HG02642 (cell line): ENCODE measurements around the gene RASAL3.
"Not testable (repeated sequence)": the region's sequence is repeated elsewhere in the genome, so short reads cannot be mapped to it uniquely, and the experiment has no call there.

Experiments used
- ATAC-seq: cut with Tn5 transposase; IDR thresholded peaks from one replicate; pipeline ENCODE4 v1.9.1; 2021; ENCODE audit warnings: mild to moderate bottlenecking; ENCODE audit not compliant: unreplicated experiment, poor library complexity

The RASAL3 gene

DNA sequence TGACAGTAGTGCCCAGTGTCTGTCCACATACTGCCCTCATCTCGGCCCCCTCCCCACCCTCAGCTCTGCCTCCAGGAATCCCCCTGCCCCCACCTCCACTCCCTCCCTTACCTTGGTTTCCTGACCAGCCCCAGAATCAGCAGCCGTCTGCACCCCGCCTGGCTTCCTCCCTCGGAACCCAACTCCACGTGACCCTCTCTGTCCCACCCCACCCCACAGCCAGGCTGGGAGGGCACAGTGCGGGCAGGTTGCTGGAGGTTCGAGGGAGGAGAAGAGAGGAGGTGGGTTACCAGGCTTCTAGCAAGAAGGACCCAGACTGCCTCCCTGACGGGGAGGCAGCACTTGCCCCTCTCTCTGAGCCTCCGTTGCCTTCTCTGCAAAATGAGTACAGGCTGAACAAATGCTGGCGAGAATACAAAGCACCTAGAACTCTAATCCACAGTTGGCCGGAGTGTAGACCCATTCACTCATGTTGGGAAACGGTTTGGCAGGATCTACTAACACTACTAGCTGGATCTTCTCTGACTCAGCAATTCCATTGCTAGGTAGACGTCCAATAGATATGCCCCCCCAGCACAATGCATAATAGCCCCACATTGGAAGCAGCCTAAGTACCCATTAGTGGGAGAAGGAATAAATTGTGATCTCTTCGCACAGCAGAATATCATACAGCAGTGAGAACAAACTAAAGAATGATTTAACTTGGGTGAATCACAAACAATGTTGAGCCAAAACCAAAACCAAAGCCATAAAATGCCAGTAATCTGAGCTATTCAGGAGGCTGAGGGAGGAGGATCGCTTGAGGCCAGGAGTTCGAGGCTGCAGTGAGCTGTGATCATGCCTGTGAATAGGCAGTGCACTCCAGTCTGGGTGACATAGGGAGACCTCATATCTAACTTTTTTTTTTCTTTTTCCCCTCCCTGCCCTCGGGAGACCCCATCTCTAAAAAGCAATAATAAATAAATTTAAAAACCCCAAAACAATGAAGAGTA, at the start of gene RASAL3:
RASAL3 (minus strand) TSS at position 151 of the 992 bp plus-strand sequence. CDS start 186 bp downstream, outside the sequence.
- ATAC-seq = peak; percentile 47

DNA sequence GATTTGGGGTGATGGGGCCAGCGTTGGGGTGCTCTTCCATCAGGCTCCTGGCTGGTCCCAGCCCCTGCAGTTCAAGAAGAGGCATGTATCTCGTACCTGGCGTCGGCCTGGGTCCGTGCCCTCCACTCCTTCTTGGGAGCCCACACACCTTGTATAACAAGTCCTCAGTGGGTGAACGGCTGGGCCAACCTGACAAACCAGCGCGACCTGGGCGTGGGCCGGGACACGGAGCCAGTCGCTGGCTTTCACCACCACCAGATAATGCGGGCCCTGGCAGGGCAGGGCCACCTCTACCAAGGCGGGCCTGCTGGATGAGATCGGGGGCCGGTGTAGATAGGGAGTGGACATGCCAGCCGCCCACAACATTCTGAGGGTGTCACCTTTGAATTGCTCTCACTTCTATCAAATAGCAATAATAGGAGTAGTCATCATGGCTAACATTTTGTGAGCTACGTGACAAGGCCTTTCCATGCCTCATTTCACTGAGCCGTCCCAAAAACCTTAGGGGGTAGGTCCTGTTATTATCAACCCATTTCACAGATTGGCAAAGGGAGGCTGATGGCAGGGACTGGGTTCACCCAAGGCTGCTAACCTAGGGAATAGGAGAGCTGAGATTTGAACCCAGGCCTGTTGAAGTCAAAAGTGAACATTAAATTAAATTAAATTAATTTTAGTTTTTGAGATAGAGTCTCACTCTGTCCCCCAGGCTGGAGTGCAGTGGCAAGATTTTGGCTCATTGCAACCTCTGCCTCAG, 47.5 kb upstream of the RASAL3 start:
- ATAC-seq = no peak

DNA sequence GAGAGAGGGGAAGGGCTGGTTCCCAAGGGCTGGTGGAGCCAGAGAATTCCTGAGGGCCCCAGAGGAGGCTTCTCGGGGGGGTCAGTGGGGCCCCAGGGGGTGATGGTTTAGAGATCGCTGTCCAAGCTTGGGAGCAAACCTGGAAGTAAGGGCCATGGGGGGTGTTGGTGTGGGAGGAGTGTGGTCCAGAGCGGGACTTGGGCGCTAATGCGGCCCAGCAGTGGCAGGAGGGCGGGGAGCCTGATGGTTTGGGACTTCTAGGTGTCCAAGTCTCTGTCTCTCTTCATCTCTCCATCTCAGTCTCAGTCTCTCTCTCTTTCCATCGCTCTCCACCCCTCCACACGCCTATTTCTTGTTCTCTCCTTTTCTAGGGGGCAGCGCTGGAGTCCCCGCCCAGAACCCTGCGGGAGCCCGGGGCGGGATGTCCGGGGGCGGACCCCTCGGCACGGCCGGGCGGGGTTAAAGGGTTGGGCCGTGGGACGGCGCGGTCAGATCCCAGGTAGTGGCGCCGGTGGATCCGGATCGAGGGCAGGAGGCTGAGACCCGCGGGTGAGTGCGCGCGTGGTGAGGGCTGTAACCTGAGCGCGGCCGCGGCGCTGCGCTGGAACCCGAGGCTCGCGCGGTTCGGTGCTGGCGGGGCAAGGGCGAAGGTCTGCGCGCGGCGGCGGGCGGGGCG, 43.8 kb upstream of the RASAL3 start, which contains the start of gene CYP4F22:
CYP4F22 (plus strand) TSS at position 491 of the 676 bp plus-strand sequence. CDS start 16,812 bp downstream, outside the sequence.
- ATAC-seq = no peak

DNA sequence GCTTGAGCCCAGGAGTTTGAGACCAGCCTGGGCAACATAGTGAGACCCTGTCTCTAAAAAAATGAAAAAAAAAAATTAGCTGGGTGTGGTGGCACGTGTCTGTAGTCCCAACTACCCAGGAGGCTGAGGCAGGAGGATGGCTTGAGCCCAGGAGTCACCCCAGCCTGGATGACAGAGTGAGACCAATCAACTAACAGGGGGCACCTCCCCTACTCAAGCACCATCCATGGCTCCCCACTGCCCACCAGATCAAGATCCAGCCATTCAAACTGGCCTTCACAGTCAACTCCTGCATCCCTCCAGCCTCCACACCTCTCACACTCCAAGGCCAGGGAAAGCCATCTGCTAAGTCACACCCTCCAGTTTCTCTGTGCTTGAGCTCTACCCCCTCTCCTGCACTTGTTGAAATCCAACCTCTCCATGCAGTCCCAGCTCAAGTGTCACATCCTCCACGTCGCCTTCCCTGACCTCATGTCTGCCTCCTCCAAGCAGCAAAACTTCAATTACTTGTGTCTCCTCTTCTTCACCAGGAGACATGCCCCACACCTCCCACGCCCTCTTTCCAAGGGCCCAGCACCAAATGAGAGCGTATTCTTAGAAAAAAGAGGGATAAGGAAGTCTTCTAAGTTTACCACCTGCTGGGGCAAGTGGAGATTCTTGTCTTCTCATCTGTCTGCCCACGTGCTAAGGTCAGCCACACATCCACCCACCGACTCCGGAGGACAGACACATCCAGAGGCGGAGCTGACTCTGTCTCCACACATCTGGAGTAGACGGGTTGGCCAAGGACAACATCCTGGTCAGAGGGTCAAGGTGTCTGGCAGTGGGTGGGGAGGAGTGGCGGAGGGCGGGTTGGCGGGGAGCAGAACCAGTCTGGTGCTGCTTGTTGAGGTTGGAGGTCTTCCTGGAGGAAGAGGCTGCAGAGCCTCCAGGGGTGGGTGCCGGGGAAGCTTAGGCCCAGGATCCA, 43.0 kb upstream of the RASAL3 start:
- ATAC-seq = no peak

DNA sequence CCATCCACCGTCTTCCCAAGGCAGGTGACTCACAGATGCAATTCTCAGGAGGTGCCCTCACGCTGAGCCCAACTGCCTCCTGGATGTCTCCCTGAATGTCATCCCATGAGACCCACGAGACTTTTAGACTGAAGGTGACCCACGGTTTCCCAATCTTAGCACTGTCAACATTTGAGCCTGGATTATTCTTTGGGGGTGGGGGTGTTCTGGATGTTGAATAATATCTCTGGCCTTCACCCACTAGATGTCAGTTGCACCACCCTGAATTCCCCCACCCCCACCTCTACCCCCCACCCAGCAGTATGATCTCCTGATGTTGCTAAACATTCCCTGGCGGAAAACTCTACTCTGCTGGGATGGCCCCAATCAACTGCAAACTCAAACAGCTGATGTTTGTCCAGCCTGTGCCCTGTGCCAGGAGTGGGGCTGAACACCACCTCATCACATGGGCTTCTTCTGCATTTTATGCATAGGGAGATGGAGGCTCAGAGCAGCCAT, 41.8 kb upstream of the RASAL3 start:
- no peak for ATAC-seq

DNA sequence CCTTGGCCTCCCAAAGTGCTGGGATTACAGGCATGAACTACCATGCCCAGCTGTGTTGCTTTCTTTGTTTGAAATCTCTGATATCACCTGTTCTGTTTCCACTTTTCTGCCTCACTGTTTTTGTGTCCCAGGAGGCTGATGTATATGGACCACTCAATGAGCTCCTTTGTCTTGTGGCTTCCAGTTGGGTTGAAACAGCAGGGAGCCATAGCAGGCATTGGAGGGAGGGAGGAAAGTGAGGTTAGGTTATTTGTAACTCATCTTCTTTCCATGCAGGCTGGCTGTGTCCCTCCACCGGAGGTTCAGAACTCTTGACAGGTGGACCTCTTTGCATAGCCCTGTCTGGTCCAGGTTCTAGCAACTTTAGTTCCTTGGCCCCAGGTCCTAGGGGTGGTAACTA, 37.9 kb upstream of the RASAL3 start:
- ATAC-seq = no peak

DNA sequence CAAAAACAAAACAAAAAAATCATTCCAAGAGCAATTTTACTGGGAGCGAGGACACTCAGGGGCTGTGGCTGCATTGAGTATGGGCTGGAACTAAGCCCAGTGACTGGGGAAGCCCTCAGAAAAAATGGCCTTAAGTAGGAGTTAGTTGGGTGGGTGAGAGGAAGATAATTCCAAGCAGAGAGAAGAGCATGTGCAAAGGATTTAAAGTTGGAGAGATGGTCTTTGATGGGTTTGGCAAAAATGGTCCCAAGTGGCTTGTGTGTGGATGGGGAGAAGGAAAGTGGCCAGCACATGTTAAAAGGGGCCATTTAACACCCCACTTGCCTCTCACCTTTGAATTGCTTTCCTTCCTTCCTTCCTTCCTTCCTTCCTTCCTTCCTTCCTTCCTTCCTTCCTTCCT, 37.3 kb upstream of the RASAL3 start:
- no peak for ATAC-seq

DNA sequence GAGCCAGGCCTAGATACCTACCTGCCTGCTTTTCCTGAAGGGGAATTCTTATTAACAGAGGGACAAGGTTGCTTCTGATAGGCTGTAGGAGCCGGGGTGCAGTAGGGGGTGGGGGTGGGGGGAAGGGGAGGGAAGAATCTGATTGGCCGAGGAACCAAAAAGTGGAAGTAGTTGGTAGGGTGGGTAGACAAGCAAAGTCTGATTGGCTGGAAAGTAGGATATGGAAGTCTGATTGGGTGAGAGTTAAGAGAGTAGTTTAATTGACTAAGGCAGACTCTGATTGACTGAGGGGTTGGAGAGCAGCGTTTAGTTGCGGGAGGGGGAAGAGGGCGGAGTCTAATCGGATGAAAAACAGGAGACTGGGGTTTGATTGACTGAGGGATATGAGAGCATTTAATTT, 34.6 kb upstream of the RASAL3 start:
- ATAC-seq = no peak

DNA sequence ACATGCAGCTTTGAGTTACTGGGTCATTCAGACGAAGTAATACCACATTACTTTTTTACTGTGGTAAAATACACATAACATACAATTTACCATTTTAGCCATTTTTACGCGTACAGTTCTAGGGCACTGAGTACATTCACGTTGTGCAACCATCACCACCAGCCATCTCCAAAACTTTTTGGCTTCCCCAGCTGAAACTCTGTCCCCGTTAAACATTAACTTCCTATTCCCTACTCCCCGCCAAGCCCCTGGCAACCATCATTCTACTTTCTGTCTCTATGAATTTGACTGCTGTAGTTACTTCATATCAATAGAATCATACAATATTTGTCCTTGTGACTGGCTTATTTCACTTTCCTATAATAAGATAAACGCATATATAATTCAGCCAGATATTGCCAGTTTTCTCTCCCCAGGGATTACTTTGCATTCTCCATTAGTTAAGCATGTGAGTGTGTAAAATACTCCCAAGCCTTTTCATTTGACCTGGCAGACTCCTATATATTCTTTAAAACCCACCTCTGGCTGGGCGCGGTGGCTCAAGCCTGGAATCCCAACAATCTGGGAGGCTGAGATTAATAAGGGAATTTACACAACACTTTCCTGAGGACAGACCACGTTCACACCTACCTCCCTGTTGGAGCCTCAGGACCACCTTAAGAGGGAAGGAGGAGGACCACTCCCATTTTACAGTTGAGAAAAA, 34.0 kb upstream of the RASAL3 start:
- no peak for ATAC-seq

DNA sequence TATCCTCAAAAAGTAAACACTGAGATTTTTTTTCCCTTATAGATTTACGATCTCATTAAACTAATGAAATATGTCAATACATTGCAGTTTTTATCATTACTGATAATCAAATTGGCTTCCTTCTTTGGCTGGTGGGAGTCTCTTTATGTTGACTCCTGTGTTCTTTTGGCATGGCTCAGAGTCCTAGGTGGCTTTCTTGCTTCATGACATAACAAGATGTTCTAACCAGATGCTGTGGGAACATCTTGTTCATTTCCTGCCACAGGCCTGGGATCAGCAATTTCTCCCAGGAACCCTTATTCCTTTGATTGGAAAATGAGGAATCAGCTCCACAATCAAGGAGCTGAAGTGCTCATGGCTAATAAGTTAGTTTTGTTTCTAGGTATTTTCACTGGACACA, 30.8 kb upstream of the RASAL3 start:
- no peak for ATAC-seq

DNA sequence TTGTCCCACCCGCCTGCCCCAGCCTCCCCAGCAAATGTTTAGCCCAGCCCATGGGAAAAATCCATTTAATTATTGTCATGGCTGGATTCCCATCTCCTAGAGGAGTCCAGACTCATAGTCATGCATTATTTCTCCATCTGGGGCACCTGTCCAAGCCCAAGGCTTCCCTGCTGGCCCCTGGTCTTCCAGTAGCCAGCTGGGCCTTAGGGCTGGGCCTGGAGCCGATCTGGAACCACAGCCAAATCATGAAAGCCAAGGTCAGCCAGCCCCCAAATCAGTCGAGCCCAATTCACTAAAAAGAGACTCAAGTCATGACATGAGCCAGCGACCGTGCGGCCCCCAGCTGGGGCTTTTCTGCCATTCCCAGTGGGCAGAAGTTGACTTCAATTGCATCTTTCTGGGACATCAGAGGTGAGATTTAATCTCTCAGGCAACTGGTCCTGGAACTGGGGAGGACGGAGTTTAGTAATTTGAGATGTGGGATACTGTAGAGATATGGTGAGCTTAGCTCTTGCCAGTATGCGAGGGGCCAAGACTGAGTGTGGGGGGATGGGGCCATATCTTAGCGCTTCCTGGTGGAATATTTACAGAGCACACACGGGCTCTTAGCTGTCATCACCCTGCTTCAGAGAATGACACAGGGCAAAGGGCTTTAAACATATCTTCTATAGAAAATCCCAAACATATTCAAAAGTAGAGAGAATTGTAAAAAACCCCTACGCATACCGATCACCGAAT, 24.3 kb upstream of the RASAL3 start:
- no peak for ATAC-seq

DNA sequence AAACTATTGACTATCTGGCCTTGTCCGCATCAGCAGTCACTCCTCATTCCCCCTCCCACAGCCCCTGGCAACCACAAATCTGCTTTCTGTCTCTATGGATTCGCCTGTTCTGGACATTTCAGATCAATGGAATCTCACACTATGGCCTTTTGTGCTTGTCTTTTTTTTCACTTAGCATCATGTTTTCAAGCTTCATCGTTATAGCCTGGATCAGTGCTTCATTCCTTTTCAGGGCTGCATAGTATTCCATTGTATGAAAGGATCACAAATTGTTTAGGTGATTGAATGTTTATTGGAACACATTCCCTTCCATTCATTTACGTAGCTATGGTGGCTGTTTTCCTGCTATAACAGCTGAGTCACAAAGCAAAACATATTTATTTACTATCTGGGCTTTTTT, 22.7 kb upstream of the RASAL3 start:
- ATAC-seq = no peak

DNA sequence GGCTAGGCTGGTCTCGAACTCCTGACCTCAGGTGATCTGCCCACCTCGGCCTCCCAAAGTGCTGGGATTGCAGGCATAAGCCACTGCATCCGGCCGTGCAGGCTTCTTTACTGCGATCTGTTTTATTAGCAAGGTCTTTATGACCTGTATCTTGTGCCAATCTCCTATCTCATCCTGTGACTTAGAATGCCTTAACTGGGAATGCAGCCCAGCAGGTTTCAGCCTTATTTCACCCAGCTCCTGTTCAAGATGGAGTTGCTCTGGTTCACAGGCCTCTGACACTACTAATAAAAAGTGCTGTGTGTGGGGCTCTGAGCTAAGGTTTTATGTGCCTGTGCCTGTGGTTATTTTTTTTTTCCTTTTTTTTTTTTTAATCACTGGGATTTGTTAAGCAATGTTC, 21.4 kb upstream of the RASAL3 start:
- ATAC-seq = not testable (repeated sequence)

DNA sequence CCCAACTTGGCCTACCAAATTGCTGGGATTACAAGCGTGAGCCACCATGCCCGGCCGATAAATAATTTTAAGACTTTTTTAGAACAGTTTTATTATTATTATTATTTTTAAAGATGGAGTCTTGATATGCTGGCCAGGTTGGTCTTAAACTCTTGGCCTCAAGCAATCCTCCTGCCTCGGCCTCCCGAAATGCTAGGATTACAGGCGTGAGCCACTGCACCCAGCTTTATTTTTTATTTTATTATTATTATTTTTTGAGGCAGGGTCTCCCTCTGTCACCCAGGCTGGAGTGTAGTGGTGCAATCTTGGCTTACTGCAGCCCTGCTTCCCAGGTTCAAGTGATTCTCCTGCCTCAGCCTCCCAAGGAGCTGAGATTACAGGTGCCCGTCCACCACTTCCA, 16.7 kb upstream of the RASAL3 start:
- ATAC-seq = not testable (repeated sequence)

DNA sequence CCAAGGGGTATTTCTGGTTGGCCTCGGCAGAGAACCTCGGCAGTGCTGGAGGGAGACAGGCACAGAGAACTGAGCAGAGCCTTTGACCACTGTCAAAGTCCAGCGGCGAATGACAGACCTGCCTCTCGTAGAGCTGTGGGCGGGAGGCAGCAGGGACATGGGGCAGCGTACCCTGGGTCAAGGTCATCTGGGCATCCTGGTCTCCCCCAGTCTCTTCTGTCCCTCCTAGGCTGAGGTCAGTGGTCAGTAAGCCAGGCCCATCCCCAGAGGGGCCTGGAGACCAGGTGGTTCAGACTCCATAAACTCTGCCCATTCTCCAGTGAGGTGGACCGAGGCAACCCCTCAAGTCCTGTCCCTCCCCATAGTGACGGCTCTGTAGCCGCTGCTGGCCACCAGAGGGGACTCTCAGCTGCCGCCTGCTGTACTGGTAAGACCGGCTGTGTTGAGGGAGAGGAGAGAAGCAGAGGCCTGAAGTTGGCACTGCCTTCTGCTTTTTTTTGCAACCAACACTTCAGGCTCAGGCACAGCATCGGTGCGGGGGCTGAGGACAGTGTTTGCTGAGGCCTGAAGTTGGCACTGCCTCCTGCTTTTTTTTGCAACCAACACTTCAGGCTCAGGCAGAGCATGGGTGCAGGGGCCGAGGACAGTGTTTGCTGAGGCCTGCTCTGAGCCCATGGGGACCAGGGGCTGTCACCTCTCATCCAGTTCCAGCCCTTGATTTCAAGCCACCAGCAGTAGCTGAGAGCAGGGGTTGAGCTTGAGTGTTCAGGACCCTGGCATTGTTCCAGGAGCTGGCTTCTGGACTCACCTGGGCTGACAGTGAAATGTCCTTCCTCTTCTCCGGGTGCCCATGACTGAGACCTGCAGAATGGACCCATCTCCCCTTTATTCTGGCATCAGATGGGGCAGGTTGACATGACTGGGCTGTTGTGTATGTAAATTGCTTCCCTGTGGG, 15.3 kb upstream of the RASAL3 start, which contains the start of gene PGLYRP2:
PGLYRP2 (minus strand) TSS at position 111 of the 955 bp plus-strand sequence. CDS start 130 bp downstream, outside the sequence.
- ATAC-seq = no peak

DNA sequence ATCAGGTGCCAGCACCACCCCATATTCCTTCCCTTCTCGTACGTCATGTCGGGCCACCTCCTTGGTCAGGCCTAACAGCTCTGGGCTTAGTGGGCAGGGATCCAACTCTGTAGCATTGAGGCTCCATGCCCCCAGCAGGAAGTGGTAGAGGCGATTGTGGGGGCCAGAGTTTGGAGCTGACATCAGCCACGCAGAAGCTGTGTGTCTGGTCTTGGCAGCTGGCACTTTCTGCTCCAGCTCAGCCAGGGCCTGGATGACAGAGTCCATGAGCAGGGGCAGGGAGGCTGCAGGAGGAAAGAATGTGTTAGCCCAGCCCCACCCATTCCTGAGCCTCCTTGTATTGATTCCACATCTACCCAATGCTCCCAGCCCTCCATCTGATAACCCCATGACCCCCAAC, 12.0 kb upstream of the RASAL3 start:
- no peak for ATAC-seq

DNA sequence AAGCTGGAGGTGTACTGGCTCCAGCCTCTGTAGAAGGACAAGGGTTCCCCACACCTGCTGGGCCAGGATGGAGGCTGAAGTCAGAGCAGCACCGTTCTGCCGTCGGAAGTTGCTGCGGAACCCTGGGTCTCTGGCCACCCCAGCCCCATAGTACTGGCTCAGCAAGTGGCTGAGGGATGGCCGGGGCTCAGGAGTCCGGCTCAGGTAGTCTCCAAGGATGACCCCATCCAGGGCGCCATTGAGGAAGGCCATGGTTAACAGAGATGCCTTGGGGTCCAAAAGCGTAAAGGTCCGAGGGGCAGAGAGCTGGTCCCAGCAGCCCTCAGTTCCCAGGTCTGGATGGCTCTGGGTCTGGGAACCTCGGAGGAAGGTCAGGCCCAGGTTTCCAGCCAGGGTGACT, 11.3 kb upstream of the RASAL3 start:
- ATAC-seq = no peak
